ENCODE data around the gene CHRNE.

GRCh38 chr17:4880857-4881256 lies 22.0 kb downstream of the CHRNE start:
- no peak for TF ChIP-seq CTCF (IDR thresholded peaks at IDR 0.05; ENCODE audit: low read length)
- TF ChIP-seq EZH2 (IDR thresholded peaks at IDR 0.05; ENCODE audit: borderline replicate concordance, low read length): no peak
